ENCODE measurements around the gene MCM3AP. TPM values are rescaled to one million over a fixed set of nuclear protein-coding genes. Genes with fewer than 3 reads are reported as not detected.

The MCM3AP gene
- total RNA-seq, 2 experiments from 2014 or later = 94.3 to 96.5 TPM

DNA sequence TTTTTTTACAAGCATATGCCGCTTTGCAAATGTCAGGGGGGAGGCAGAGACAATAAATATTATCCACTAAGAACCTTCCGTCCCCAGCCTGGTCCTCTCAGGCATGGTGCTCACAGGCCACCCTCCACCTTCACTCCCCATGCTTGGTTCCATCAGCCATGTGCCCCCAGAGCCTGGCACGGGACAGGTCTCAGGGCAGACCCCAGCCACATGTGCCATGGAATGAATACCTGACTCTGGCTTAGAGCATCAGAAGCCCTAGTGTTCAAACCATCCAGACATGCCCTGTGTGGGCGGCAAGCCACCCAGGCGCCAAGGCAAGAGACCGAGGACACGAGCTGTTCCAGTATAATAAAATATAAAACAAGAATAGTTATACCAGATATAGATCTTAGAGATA lies 62.2 kb downstream of the MCM3AP start:
- Mint-ChIP-seq H3K36me3 (ENCODE audit: low read depth) (peaks cover 45% of the 10 kb centered on the region), H3K9me3 (no peaks in the 10 kb centered on the region), H3K4me1 (ENCODE audit: low read depth) (peaks cover 32% of the 10 kb centered on the region), H3K27me3 (no peaks in the 10 kb centered on the region), H3K27ac (no peak overlapping the region), H3K4me3 (no peak overlapping the region)
- Histone ChIP-seq H3K4me1 (ENCODE audit: insufficient read depth, low read length) (peaks cover 21% of the 10 kb centered on the region), H3K36me3 (ENCODE audit: insufficient read depth, low read length) (peaks cover 27% of the 10 kb centered on the region), H3K9me3 (ENCODE audit: control insufficient read depth in 1 of 2, insufficient read depth in 1 of 2, low read length in 2 of 2) (no peaks in the 10 kb centered on the region), H3K27me3 (ENCODE audit: control insufficient read depth in 1 of 2, insufficient read depth in 2 of 2, low read length in 2 of 2) (no peaks in the 10 kb centered on the region), H3K4me3 (ENCODE audit: low read length) (no peak overlapping the region), H3K27ac (ENCODE audit: low read depth in 1 of 2, low read length in 2 of 2) (no peak overlapping the region)
- intact Hi-C loops (cut with DNase I, micrococcal nuclease) = loop anchor here in 1 of 2 experiments (10.0 kb wide), 1 partner anchor 62 kb away; the partner anchor contains the start of genes MCM3AP and YBEY
- ChIA-PET CTCF (no interaction called here), POLR2A (no interaction called here)
- TF ChIP-seq, protein P1, sequence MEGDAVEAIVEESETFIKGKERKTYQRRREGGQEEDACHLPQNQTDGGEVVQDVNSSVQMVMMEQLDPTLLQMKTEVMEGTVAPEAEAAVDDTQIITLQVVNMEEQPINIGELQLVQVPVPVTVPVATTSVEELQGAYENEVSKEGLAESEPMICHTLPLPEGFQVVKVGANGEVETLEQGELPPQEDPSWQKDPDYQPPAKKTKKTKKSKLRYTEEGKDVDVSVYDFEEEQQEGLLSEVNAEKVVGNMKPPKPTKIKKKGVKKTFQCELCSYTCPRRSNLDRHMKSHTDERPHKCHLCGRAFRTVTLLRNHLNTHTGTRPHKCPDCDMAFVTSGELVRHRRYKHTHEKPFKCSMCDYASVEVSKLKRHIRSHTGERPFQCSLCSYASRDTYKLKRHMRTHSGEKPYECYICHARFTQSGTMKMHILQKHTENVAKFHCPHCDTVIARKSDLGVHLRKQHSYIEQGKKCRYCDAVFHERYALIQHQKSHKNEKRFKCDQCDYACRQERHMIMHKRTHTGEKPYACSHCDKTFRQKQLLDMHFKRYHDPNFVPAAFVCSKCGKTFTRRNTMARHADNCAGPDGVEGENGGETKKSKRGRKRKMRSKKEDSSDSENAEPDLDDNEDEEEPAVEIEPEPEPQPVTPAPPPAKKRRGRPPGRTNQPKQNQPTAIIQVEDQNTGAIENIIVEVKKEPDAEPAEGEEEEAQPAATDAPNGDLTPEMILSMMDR (IDR thresholded peaks at IDR 0.05) = no peak
- no peak for ATAC-seq (ENCODE audit: poor library complexity)
- DNase-seq = no peak

DNA sequence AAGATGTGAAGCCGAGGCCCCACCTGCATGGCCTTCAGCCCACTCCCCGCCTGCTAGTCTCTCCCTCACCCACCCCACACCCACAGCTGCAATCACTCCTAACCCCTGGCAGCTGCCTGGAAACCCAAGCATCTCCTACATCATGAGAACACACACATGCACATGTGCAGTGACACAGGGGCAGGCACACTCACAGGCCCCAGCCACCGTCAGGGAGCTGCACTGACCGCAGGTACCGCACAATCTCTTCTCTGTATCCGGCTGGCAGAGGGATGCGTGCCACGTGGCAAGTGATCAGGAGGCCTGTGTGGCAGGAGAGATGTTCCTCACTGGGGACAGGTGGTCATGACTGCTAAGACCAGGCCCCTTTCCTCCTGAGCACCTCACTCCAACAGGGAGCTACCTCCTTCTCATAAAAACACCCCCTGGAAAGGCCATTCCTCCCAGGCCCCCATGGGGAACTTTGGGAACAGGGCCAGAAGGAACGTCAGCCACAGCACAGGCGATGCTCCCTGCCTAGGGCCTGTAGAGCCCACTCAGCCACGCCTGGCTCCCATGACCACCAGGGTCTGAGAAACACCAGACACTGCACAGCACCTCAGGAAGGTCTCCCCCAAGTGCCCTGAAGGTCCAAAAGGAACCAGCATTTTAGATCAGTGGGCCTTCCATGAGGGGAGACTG lies 62.8 kb downstream of the MCM3AP start:
- Mint-ChIP-seq H3K27ac (no peak overlapping the region), H3K9me3 (no peaks in the 10 kb centered on the region), H3K4me3 (no peak overlapping the region), H3K36me3 (ENCODE audit: low read depth) (peaks cover 45% of the 10 kb centered on the region), H3K4me1 (ENCODE audit: low read depth) (peaks cover 26% of the 10 kb centered on the region), H3K27me3 (no peaks in the 10 kb centered on the region)
- Histone ChIP-seq H3K9me3 (ENCODE audit: control insufficient read depth in 1 of 2, insufficient read depth in 1 of 2, low read length in 2 of 2) (no peaks in the 10 kb centered on the region), H3K4me3 (ENCODE audit: low read length) (no peak overlapping the region), H3K27ac (ENCODE audit: low read depth in 1 of 2, low read length in 2 of 2) (no peak overlapping the region), H3K27me3 (ENCODE audit: control insufficient read depth in 1 of 2, insufficient read depth in 2 of 2, low read length in 2 of 2) (no peaks in the 10 kb centered on the region), H3K36me3 (ENCODE audit: insufficient read depth, low read length) (peaks cover 27% of the 10 kb centered on the region), H3K4me1 (ENCODE audit: insufficient read depth, low read length) (peaks cover 14% of the 10 kb centered on the region)
- POLR2A ChIA-PET = no interaction called here
- DNase-seq = no peak
- CTCF ChIA-PET = no interaction called here
- intact Hi-C loops (cut with DNase I, micrococcal nuclease) = loop anchor here in 1 of 2 experiments (10.0 kb wide), 1 partner anchor 62 kb away; the partner anchor contains the start of genes MCM3AP and YBEY
- TF ChIP-seq, protein P1 (IDR thresholded peaks at IDR 0.05) = no peak
- no peak for ATAC-seq (ENCODE audit: poor library complexity)

DNA sequence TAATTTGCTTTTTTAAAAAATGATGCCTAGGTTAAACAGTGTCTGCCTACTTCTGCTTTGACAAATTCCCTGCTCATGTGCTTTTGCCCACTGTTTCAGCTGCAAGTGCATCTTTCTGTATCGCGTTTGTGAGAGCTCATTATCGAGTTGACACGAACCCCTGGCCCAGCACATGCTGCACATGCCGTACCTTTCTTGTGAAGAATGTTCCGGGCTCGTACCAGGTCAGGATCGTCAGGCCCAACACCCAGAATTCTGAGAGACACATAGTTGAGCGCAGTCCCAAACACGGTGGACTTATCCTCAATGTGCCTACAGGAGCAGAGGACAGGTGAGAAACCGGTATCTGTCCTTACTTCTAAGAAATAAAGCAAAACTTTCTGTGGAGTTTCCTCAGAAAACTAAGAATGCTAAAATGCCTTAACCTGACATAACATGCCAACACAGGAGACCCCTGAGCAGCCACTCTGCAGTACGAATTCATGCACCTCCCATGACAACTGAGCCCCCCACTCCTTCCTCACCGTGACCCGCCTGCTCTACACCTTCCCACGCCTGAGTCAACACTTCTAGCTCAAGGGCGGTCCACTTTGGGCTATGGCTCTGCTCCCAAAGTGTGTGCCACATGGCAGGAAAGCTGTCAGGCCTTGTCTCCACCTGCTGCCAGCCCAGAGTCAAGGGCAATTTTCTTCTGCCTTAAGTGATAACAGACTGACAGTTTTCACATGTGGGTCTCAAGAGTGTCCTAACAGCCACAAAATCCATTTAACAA lies 63.6 kb downstream of the MCM3AP start:
- Mint-ChIP-seq H3K9me3 (no peaks in the 10 kb centered on the region), H3K36me3 (ENCODE audit: low read depth) (peaks cover 45% of the 10 kb centered on the region), H3K4me3 (no peak overlapping the region), H3K27me3 (no peaks in the 10 kb centered on the region), H3K27ac (no peak overlapping the region), H3K4me1 (ENCODE audit: low read depth) (peaks cover 19% of the 10 kb centered on the region)
- Histone ChIP-seq H3K9me3 (ENCODE audit: control insufficient read depth in 1 of 2, insufficient read depth in 1 of 2, low read length in 2 of 2) (no peaks in the 10 kb centered on the region), H3K4me3 (ENCODE audit: low read length) (no peak overlapping the region), H3K27me3 (ENCODE audit: control insufficient read depth in 1 of 2, insufficient read depth in 2 of 2, low read length in 2 of 2) (no peaks in the 10 kb centered on the region), H3K4me1 (ENCODE audit: insufficient read depth, low read length) (peaks cover 7% of the 10 kb centered on the region), H3K27ac (ENCODE audit: low read depth in 1 of 2, low read length in 2 of 2) (no peak overlapping the region), H3K36me3 (ENCODE audit: insufficient read depth, low read length) (peaks cover 27% of the 10 kb centered on the region)
- no peak for DNase-seq
- ChIA-PET POLR2A (no interaction called here), CTCF (no interaction called here)
- intact Hi-C loops (cut with DNase I, micrococcal nuclease) = loop anchor here in 1 of 2 experiments (10.0 kb wide), 1 partner anchor 63 kb away; the partner anchor contains the start of genes MCM3AP and YBEY
- no peak for ATAC-seq (ENCODE audit: poor library complexity)
- TF ChIP-seq, protein P1 (IDR thresholded peaks at IDR 0.05) = no peak

All from CD4-positive, alpha-beta T cell (primary cell).